ENCODE data around the gene PDE2A. TPM values are rescaled to one million over a fixed set of nuclear protein-coding genes. Genes with fewer than 3 reads are reported as not detected.

PDE2A gene
- total RNA-seq, 1 donor from 2014 or later: not detected

DNA sequence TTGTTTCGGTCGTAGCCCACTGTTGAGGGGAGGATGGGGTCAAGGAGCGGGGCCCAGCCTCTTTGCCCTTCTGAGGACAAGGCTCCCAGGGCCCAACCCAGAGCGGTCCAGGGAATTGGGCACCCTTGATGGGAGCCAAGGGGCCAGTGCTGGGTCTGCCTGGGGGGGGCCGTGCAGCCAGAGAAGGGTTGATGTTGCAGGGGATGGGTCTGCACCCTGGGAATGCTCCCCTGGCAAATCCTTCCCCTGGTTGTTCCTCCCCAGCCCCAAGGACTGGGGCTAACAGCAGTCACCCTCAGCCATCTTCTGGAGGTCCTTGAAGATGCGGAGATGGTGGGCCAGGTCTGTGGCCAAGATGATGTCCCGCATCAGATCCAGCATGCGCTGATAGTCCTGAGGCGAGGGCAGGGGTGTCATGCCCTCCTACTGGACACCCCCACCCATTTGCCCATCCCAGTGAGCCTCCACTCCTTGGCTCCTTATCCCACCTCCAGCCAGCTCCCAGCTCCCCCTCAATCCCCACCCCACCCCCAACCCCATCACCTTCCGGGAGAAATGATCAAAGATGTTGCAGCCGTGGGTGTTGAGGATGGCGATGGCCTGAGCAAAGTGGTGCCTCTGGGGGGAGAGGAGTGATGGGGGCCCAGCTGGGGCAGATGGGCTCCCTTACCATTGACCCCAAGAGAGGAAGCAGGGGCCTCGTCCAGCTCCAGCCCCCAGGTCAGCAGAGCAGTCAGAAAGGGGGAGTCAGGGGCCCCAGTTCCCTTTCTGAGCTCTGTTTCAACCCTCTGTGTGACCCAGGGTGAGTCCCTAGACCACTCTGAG lies 95.0 kb downstream of the PDE2A start:
- Mint-ChIP-seq H3K27me3 (ENCODE audit: unreplicated experiment) (peaks cover 30% of the 10 kb centered on the region), H3K36me3 (ENCODE audit: unreplicated experiment) (no peaks in the 10 kb centered on the region), H3K4me3 (ENCODE audit: unreplicated experiment) (no peak overlapping the region), H3K27ac (ENCODE audit: unreplicated experiment) (no peak overlapping the region), H3K9me3 (ENCODE audit: unreplicated experiment) (no peaks in the 10 kb centered on the region), H3K4me1 (ENCODE audit: unreplicated experiment) (no peaks in the 10 kb centered on the region)
- no peak for TF ChIP-seq CTCF (IDR thresholded peaks at IDR 0.05)
- no peak for DNase-seq (ENCODE audit: extremely low spot score, unreplicated experiment)

DNA sequence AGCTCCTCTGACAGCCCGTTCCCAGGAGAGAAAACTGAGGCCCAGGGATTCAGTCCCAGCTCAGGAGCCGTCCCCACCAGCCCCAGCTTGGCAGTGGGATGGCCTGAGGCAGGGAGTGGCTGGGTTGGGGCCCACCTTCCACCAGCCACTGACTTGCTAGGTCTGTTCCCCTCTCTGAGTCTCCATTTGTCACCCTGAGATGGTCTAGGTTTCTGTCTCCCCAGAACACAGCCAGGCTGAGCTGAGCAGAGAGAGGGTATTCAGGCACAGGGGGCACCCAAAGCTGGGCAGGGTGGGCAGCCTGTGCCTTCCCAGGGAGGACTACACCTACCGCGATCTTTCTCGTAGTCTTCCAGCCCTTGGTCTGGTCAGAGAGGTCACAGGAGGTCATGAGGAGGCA lies 95.7 kb downstream of the PDE2A start:
- Mint-ChIP-seq H3K27ac (ENCODE audit: unreplicated experiment) (no peak overlapping the region), H3K27me3 (ENCODE audit: unreplicated experiment) (peaks cover 32% of the 10 kb centered on the region), H3K4me1 (ENCODE audit: unreplicated experiment) (no peaks in the 10 kb centered on the region), H3K36me3 (ENCODE audit: unreplicated experiment) (no peaks in the 10 kb centered on the region), H3K9me3 (ENCODE audit: unreplicated experiment) (no peaks in the 10 kb centered on the region), H3K4me3 (ENCODE audit: unreplicated experiment) (no peak overlapping the region)
- no peak for TF ChIP-seq CTCF (IDR thresholded peaks at IDR 0.05)
- DNase-seq (ENCODE audit: extremely low spot score, unreplicated experiment): no peak

- H3K4me3 Mint-ChIP-seq (ENCODE audit: unreplicated experiment): no peak overlapping the region
- H3K27me3 Mint-ChIP-seq (ENCODE audit: unreplicated experiment): peaks cover 30% of the 10 kb centered on the region
- H3K4me1 Mint-ChIP-seq (ENCODE audit: unreplicated experiment): peaks cover 2% of the 10 kb centered on the region
- DNase-seq (ENCODE audit: extremely low spot score, unreplicated experiment): no peak
- no peak overlapping the region for H3K27ac Mint-ChIP-seq (ENCODE audit: unreplicated experiment)
- no peaks in the 10 kb centered on the region for H3K9me3 Mint-ChIP-seq (ENCODE audit: unreplicated experiment)
- TF ChIP-seq CTCF (IDR thresholded peaks at IDR 0.05): no peak
- no peaks in the 10 kb centered on the region for H3K36me3 Mint-ChIP-seq (ENCODE audit: unreplicated experiment)
Measured at GRCh38 chr11:72578051-72578450, 96.2 kb downstream of the PDE2A start.

DNA sequence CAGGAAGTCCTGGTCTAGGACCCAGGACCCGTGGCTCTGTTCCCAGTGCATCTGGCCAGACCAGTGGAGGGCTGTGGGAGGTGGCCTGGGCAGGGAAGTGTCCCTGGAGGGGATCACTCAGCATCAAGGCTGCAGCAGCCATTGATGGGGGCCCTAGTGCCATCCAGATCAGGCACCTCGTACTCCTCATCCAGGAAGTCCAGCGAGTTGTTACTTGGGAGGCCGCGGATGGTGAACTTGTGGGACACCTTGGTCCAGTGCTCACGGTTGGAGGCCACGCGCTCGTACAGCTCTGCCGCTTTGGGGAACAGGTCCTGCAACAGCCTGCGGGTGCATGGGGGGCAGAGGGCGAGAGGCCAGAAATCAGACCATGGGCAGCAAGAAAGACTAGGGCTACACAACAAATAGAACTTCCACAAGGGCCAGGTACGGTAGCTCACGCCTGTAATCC lies 96.9 kb downstream of the PDE2A start:
- peaks cover 28% of the 10 kb centered on the region for H3K27me3 Mint-ChIP-seq (ENCODE audit: unreplicated experiment)
- H3K9me3 Mint-ChIP-seq (ENCODE audit: unreplicated experiment): no peaks in the 10 kb centered on the region
- no peak for DNase-seq (ENCODE audit: extremely low spot score, unreplicated experiment)
- no peaks in the 10 kb centered on the region for H3K36me3 Mint-ChIP-seq (ENCODE audit: unreplicated experiment)
- no peak overlapping the region for H3K4me3 Mint-ChIP-seq (ENCODE audit: unreplicated experiment)
- TF ChIP-seq CTCF (IDR thresholded peaks at IDR 0.05): no peak
- H3K27ac Mint-ChIP-seq (ENCODE audit: unreplicated experiment): no peak overlapping the region
- H3K4me1 Mint-ChIP-seq (ENCODE audit: unreplicated experiment): peaks cover 2% of the 10 kb centered on the region

GRCh38 chr11:72576661-72577060 lies 97.6 kb downstream of the PDE2A start:
- Mint-ChIP-seq H3K4me3 (ENCODE audit: unreplicated experiment) (no peak overlapping the region), H3K9me3 (ENCODE audit: unreplicated experiment) (no peaks in the 10 kb centered on the region), H3K4me1 (ENCODE audit: unreplicated experiment) (peaks cover 2% of the 10 kb centered on the region), H3K27me3 (ENCODE audit: unreplicated experiment) (peaks cover 25% of the 10 kb centered on the region), H3K27ac (ENCODE audit: unreplicated experiment) (no peak overlapping the region), H3K36me3 (ENCODE audit: unreplicated experiment) (no peaks in the 10 kb centered on the region)
- DNase-seq (ENCODE audit: extremely low spot score, unreplicated experiment): no peak
- TF ChIP-seq CTCF (IDR thresholded peaks at IDR 0.05): no peak
